Pons (tissue), 1 donor: ENCODE results near the gene BICDL2.

ENCODE experiments used
- DNase-seq: peaks from one replicate; pipeline ENCODE4 v3.0.0-alpha.2; 2016; ENCODE audit warnings: low spot score

Gene BICDL2

DNA sequence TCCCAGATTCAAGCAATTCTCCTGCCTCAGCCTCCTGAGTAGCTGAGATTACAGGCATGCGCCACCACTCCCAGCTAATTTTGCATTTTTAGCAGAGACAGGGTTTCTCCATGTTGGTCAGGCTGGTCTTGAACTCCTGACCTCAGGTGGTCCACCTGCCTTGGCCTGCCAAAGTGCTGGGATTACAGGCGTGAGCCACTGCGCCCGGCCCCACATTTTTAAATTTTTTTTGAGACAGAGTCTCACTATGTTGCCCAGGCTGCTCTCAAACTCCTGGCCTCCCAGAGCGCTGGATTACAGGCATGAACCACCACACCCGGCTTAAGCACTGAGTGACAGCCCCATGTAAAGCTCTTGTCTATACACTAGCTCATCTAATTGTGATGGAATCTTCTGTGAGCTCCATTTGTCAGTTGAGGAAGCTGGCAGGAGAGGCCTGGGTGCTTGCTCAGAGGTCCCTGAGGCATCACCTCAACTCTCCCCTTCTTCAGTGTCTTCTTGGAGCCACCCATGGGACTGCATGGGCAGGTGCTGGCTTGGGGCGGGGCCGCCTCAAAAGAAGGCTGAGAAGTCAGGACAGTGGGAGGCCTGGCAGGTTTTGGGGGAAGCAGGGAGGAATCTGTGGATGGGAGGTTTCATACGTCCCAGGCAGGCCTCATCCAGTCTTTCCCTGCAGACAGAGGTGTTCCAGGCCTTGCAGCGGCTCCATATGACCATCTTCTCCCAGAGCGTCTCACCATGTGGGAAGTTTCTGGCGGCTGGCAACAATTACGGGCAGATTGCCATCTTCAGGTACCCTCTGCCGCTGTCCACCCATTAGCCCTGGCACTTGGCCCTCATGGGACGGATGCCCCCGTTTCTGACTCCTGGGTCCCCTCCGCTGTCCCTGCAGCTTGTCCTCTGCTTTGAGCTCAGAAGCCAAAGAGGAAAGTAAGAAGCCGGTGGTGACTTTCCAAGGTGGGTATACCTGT lies 11.4 kb downstream of the BICDL2 start:
- DNase-seq: no peak

DNA sequence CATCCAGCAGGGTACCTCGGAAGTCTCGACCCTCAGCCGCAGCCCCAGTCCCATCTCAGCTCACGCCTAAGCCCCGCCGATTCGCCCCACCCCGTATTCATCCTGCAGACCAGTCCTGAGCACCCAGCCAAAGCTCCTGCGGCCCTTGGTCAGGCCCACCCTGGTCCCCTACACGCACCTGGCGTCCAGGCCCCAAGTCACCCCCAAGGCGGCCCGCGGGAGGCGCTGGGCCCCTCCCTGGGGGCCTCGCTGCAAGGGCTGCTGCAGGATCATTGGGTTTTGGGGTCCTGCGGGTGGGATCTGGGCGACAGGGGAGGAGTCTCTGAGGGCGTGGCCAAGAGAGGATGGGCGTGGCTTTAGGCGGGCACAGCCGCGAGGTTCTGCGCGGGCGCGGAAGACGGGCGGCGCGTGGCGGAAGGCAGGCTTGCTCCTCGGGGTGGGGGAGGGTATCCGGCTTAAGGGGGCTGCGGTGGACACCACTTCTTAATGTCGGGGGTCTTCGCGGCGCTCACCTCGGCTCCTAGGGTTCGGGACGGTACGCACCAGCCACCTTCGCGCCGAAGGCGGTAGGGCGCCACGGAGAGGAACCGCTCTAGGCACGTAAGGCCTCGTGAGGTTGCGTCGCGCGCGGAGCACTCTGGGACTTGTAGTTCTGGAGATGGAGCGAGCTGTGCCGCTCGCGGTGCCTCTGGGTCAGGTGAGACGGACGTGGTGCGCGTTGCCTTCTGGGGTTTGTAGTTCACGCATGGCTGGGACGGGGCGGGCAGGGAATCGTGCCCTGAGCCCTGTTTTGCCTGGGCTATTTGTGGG lies 12.9 kb downstream of the BICDL2 start, which contains the start of the genes HCFC1R1 and THOC6:
Gene HCFC1R1, minus strand, starts transcription at position 274 of the 810 bp plus-strand sequence. Its CDS starts 1 bp downstream, at position 273.
Gene THOC6, plus strand, starts transcription at position 367 of the 810 bp plus-strand sequence. Its CDS starts 292 bp downstream, at position 659.
- DNase-seq: peak; percentile 96

DNA sequence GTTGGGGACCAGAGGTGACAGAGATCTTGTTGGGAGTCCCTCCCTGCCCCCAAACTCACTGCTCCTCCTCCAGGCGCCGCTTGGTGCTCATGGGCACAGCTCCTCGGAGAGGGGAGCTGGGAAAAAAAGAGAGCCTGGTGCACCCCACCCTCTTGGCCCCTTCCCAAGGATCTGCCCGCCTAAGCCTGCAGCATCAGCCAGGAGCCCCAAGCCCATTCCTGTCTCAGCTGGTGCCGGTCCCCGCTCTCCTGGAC lies 13.4 kb downstream of the BICDL2 start:
- DNase-seq: peak; percentile 40

DNA sequence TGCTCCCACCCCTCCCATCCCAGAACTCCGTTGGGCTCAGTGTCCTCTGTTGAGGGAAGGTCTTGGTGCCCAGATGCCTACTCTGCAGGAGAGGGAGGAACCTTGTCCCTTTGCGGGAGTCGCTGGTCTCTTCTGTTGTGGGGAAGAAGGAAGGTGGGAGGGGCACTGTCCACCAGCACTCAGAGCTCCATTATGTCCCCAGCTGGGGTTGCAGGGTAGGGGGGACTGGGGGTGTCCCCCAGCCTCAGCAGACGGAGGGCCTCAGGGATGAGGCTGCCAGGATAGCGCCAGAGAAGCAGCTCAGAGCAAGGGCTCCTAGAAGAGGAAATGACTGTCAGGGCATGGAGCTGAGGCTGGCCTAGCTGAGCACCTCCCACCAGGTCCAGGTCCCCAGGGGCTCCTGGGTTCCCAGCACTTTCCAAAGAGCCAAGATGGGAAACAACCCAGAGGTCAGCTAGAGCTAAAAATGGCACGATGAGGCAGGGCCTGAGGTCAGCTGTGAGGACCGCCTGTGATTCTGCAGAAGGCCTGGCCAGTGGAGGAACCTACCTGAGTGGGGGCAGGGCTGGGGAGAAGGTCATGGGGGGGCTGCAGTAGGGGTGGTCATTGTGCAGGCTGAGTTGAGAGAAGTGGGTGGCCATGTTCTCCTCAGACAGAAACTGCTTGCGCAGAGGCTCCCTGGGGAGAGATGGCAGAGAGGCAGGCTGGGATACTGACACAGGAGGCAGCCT lies 13.9 kb downstream of the BICDL2 start:
- DNase-seq: no peak

DNA sequence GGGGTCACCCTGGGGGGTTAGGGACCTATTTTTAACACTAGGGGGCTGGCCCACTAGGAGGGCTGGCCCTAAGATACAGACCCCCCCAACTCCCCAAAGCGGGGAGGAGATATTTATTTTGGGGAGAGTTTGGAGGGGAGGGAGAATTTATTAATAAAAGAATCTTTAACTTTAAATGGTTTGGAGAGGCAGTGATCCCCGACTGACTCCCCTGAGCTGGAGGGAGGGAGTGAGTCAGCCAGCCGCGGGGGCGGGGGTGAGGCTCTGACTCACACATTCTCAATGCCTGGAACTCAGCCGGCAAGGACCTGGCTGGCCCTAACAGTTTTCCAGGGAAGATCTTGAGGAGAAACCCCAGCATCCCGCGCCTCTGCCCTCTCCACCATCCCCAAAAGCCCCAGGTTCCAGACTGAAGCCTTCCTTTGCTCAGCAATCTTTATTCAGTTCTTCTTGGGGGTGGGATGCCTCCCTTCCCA lies 14.5 kb downstream of the BICDL2 start:
- DNase-seq: peak; percentile 64

DNA sequence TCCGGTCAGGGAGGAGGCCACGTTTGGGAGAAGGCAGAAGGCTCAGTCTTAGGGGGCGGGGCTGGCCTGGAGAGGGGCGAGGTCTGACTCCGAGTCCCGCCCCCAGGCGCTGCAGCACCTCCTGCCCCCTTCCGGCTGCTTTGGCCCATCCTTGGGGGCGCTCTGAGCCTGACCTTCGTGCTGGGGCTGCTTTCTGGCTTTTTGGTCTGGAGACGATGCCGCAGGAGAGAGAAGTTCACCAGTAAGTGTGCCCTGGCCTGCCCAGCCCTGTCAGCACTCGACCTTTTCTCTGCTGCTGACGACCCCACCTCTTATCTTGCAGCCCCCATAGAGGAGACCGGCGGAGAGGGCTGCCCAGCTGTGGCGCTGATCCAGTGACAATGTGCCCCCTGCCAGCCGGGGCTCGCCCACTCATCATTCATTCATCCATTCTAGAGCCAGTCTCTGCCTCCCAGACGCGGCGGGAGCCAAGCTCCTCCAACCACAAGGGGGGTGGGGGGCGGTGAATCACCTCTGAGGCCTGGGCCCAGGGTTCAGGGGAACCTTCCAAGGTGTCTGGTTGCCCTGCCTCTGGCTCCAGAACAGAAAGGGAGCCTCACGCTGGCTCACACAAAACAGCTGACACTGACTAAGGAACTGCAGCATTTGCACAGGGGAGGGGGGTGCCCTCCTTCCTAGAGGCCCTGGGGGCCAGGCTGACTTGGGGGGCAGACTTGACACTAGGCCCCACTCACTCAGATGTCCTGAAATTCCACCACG lies 15.1 kb downstream of the BICDL2 start:
- peak; percentile 31 for DNase-seq

DNA sequence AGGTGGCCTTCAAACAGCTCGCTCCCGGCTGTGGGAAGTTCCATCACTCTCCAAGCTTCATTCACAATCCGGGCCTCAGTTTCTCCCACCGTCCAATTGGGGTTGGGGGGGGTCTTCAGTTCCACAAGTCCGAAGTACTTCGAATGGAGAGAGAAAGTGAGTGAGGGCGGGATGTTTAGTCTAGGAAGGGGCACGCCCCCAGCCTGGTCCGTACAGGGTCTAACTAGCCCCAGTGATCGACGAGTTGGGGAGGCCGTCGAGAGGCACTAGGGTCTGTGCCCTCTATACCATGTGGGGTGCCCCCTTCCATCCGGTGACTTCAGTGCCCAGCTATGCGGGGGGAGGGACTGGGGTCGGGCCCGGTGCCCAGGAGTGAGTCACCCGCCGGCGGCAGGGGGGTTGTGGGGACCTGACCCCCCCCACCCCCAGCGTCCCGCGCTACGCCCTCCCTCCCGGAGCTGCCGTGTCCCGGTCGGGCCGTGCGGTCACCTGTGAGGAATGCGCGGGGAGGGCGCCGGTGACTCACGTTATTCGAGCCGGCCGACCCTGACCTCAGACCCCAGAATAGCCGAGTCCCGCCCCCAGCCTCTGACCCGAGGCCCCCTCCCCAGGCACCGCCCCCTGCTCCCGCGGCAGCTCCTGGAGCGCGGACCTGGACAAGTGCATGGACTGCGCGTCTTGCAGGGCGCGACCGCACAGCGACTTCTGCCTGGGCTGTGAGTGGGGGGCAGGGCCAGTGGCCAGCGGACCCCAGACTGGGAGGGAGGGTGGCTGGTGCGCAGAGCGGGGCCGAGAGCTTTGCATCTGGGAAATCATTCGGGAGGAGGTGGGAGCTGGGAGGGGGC lies 15.9 kb downstream of the BICDL2 start:
- no peak for DNase-seq

DNA sequence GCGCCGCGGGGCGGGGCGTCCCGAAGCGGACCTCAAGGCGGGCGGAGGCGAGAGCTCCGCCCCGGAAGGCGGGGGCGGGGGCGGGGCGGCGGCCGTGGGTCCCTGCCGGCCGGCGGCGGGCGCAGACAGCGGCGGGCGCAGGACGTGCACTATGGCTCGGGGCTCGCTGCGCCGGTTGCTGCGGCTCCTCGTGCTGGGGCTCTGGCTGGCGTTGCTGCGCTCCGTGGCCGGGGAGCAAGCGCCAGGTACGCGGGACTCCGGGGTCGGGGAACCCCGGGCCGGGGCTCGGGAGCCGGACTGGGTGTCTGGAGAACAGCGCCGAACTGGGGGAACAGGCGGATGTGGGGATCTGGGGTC lies 16.5 kb downstream of the BICDL2 start, which contains the start of gene TNFRSF12A:
Gene TNFRSF12A, plus strand, starts transcription at position 122 of the 357 bp plus-strand sequence. Its CDS starts 30 bp downstream, at position 152.
- peak; percentile 61 for DNase-seq

DNA sequence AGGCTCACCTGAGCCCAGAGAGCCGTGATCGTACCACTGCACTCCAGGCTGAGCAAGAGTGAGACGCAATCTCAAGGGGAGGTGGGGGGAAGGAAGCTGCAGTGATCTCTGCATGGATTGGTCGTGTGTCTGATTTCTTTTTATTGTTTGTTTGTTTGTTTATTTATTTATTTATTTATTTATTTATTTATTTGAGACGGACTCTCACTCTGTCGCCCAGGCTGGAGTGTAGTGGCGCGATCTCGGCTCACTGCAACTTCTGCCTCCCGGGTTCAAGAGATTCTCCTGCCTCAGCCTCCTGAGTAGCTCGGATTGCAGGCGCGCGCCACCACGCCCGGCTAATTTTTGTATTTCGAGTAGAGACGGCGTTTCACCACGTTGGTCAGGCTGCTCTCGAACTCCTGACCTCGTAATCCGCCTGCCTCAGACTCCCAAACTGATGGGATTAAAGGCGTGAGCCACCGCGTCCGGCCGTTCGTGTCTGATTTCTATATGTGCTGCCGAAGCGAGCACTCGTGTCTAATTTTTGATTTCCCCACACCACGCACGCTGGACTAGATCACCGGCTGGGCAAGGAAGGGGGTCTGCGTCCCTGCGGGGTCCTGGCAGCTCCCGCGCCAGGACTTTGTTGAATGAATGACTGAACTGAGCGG lies 17.0 kb downstream of the BICDL2 start:
- DNase-seq: no peak

DNA sequence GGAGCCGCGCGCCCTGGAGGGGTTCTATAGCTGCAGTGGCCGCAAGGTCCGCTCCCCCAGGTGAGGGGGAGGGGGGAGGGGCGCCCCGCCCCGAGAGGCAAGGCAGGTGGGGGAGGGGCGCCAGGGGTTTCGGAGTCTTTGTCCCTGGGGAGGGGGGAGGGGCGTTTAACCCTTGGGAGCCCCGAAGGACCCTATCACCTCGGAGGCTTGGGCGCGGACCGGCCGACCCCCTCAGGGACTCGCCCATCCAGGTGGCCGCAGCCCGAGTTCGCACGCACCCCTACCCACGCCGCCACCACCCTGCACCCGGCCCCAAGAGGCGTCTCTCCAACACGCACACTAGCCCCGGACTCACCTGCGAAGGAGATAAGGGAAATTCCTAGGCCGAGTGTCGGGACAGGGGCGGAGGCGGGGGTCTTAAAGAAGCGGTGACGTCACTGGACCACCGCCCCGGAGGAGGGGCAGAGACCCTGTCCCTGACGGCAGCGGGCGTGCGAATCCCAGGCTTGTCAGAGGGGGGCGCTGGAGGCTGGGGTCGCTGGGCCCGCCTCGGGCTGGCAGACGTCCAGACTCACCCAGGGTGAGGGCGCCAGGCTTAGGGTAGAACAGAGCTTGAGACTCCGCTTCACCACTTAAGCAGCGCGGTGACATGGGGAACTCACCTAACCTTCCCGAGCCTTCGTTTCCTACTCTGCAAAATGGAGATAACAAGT lies 18.8 kb downstream of the BICDL2 start, which contains the start of gene CLDN6:
Gene CLDN6, minus strand, starts transcription at position 390 of the 713 bp plus-strand sequence. CDS start 2,162 bp downstream, outside the sequence.
- DNase-seq: no peak

DNA sequence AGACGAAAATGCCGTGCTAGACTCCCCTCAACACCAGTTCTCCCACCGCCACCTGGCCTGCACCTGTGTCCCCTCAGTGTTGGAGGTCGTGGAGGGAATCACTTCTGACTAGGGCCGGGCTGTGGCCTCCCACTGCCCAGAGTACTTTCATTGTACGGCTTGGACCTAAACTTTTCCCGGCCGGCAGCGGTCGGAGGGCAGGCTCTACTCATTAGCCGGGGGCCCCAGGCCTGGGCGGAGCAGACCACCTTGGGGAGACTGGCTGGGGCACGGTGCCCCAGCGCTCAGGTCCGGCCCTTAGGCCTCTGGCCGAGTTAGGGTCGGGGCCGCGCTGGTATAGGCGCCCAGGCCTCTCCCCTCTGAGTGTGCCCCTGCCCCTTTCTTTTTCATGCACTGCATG lies 19.4 kb downstream of the BICDL2 start:
- DNase-seq: no peak

DNA sequence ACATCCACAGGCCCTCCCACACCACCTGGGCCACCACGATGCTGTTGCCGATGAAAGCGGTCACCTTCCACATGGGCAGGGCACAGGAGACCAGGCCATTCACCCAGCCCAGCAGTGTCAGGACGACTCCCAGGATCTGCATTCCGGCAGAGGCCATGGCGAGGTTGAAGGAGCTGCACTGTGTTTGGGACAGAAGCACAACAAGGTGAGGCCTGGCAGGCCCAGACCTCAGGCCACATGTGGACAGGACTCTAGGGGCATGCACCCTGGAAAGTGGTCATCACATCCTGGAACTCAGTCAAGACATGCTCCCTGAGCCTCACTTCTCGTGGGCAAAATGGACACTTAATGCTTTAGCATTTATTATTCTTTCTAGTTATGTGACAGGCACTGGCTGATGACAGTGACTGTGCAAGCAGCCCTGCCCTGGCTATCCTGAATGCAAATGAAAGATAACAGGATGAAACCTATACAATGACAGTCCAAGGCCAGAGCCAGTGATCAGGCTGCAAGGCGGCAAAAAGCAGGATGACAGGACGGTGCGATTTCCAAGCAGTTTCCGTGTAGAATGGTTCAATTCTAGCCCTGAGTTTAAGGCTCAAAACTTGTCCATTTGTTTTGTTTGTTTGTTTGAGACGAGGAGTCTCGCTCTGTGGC lies 20.8 kb downstream of the BICDL2 start:
- DNase-seq: no peak

DNA sequence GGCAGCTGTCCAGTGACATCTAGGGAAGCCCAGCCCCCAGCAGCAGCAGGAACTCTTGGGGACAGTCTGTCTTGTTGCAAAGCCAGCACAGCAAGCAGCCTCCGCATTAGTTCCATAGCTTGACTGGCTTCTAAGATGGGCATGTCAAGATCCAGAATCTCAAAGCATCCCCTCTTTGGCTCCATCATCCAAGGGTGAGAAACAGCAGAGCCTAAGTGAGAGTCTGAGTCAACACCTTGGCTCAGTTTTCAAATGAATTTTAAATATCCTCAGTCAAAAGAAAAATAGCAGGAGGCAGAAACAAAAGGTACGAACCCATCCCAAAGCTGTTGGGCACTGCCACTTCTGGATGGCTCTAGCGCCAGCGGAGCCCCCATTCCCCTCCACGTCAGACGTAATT lies 21.8 kb downstream of the BICDL2 start:
- no peak for DNase-seq

DNA sequence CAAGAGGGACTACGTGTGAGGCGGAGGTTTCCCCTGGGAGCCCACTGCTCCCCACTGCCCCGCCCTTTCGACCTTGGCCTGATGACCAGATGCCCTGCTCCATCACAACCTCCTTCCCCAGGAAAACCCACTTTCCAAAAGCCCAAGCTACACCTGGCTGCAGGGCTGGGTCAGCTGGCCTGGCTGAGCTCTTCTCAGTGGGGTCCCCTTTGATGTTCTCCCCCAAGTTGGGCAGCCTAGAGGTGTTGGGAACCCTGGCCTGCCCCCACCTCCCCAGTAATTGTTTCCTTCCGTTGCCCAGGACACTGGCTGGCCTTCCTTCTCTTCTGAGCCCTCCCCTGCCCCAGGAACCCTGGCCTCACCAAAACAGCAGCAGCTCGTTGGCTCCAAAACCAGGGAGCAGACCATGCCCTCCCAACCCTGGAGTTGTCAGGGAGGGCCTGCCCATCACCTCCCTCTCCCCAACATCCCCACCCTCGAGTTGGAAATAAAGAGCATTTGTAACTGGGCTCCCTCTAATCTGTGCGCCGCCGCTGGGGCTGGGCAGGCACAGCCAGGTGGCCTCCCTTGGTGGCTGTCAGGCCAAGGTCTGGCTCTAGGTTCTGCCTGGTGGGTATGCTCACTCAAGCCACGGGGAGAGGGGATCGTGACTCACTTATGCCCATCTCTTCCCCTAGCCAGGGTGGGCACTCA lies 22.6 kb downstream of the BICDL2 start:
- DNase-seq: no peak

DNA sequence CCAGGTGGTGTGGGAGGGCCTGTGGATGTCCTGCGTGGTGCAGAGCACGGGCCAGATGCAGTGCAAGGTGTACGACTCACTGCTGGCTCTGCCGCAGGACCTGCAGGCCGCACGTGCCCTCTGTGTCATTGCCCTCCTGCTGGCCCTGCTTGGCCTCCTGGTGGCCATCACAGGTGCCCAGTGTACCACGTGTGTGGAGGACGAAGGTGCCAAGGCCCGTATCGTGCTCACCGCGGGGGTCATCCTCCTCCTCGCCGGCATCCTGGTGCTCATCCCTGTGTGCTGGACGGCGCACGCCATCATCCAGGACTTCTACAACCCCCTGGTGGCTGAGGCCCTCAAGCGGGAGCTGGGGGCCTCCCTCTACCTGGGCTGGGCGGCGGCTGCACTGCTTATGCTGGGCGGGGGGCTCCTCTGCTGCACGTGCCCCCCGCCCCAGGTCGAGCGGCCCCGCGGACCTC lies 23.2 kb downstream of the BICDL2 start:
- no peak for DNase-seq

DNA sequence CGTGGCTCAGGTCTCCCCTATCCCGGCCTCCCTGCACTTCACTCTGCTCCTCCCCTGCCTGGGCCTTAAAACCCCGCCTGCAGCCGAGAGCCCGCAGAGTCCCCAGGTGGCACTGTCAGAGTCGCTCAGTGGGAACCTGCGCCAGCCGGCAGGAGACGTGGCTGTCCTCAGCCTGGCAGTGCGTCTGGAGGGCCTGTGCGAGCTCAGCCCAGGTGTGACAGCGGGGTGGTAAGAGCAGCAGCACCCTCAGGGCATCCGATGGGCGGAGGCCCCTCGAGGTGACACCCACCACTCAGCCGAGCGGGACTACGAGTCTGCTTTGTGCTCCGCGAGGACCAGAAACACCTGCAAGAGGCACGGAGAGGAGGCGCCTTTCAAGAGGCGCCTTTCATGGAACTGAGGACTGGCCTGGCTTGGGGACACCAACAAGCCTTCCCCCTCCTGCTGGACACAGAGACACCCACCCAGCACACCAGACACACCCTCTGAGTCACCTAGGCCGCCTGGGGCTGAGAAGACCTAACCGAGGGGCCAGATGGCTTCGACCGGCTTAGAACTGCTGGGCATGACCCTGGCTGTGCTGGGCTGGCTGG lies 23.8 kb downstream of the BICDL2 start, which contains the start of gene CLDN9:
Gene CLDN9, plus strand, starts transcription at position 96 of the 593 bp plus-strand sequence. Its CDS starts 440 bp downstream, at position 536.
- no peak for DNase-seq

DNA sequence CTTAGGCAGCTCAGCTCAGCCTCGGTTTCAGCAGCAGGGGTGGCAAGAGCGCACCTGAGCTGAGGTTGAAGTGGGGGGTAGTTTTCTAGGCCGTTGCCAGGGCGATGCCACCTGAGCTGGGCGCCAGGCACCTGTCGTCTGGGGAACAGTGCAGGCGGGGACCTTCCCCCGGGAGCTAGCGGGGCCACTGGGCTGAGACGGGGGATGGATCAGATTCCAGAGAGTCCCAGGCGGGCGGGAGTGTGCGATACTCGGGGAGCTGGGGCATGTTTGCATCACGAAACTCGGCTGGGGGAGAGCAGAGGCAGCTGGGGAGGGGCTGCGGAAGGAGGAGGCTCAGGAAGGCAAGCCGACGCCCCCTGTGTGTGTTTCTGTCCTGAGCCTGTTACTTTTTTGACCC lies 24.5 kb downstream of the BICDL2 start:
- no peak for DNase-seq
